GM18873 (cell line): ENCODE data around the gene PEAK3.
A peak's percentile ranks its signal among the peaks of the same experiment; 100 is the strongest.

Experiments used
- ATAC-seq: cut with Tn5 transposase; IDR thresholded peaks from one replicate; pipeline ENCODE4 v1.9.1; 2021; ENCODE audit warnings: mild to moderate bottlenecking, moderate library complexity, moderate number of reproducible peaks; ENCODE audit not compliant: unreplicated experiment, low FRiP score

The PEAK3 gene

GRCh38 chr19:2282062-2282861 is at the start of gene PEAK3:
PEAK3 (minus strand) TSS chr19:2282175; CDS start chr19:2280931, 1,244 bp downstream.
- ATAC-seq: no peak

GRCh38 chr19:2330632-2331284 is 48.8 kb upstream of the PEAK3 start:
- ATAC-seq: no peak

DNA sequence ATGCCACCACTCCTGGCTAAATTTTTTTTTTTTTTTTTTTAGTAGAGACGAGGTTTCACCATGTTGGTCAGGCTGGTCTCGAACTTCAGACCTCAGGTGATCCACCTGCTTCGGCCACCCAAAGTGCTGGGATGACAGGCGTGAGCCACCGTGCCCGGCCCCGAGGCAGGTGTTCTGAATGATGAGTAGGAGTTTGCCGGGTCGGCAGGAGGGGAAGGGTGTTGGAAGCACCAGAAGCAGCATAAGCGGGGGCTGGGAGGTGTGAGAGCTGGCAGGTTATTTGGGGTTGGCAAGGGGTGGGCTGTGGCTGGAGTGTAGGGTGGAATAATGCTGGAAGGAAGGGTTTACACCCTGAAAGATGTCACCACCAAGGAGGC is 48.3 kb upstream of the PEAK3 start:
- ATAC-seq: no peak

GRCh38 chr19:2329501-2329916 is 47.5 kb upstream of the PEAK3 start:
- ATAC-seq: no peak

- no peak for ATAC-seq
These were observed 47.1 kb upstream of the PEAK3 start for GRCh38 chr19:2329149-2329478.

GRCh38 chr19:2328401-2329148 is 46.6 kb upstream of the PEAK3 start, which contains the start of the genes LSM7 and SPPL2B:
LSM7 (minus strand) TSS chr19:2328586; CDS start chr19:2328566, 20 bp downstream.
SPPL2B (plus strand) TSS chr19:2328684; CDS start chr19:2328710, 26 bp downstream.
- ATAC-seq: peak; percentile 41

DNA sequence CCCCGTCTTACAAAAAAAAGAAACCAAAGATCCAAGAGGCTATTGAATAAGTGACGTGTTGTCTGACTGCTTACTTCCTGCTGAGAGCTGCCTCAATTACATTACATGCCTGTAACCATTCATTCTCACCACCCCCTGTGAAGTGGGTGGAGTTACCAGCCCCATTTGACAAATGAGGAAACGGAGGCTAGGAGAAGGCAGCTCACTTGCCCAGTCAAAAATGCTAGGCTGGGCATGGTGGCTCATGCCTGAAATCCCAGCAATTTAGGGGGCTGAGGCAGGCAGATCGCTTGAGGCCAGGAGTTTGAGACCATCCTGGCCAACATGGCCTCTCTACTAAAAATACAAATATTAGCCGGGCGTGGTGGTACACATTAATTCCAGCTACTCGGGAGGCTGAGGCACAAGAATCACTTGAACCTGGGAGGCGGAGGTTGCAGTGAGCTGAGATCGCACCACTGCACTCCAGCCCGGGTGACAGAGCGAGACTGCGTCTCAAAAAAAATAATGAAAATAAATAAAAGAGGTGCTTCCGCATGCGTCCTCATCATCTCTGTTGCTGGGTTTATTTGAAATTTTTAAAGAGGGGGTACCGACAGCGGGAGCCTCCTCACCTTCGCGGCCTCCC is 45.9 kb upstream of the PEAK3 start:
- peak; percentile 11 for ATAC-seq

DNA sequence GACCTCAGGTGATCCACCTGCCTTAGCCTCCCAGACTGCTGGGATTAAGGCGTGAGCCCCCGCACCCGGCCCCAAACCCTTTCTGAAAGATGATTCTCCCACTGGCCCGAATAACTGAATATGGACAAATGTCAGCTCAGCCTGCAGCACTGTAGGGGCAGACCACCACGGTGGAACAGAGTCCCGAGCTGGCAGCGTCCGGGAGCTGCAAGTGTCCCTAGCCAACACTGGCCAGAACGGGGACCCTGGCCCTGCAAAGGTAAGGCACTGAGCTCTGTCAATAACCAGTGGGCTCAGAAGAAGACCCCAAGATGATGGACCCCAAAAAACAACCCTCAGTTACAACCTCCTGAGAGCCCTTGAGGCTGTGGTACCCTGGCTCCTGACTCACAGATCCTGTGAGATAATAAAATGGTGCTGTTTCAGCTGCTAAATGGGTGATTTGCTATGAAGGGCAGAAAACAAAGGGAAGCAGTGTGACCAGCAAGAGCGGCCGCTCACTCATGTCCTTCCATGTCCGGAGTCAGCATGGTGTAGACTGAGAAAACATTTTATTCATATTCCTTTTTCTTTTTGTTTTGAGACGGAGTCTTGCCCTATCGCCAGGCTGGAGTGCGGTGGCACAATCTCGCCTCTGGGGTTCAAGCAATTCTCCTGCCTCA is 44.9 kb upstream of the PEAK3 start:
- no peak for ATAC-seq

DNA sequence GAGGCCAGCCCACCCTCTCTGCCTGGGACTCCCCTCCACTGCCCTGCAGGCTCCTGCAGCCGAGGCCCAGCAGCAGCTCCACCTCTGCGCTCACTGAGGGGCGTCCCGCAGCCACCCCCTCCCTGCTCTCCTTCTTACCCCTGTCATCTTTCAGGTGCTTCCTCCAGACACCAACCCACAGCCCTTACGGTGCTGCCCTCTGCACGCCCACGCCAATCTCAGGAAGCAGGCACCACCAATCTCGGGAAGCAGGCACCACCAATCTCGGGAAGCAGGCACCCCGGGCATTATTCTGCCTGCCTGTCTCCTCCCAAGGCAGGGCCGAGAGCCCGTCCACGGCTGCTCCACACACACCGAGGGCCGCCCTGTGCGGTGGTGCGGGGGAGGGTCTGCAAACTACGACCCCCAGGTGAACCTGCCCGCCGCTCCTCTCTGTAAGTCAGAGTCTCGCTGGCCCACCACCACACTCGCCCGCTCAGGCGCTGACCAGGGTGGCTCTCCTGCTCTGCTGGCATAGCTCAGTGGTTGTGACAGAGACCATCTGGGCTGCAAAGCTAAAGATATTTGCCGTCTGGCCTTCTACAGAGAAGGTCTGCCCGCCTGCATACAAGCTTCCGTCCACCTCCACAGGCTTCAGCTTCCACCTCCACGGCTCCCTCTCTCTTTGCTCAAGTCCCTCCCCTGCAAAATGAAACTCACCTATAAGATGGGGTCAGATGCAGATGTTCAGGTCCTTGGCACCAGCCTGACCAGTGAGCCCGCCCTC is 43.5 kb upstream of the PEAK3 start:
- no peak for ATAC-seq

DNA sequence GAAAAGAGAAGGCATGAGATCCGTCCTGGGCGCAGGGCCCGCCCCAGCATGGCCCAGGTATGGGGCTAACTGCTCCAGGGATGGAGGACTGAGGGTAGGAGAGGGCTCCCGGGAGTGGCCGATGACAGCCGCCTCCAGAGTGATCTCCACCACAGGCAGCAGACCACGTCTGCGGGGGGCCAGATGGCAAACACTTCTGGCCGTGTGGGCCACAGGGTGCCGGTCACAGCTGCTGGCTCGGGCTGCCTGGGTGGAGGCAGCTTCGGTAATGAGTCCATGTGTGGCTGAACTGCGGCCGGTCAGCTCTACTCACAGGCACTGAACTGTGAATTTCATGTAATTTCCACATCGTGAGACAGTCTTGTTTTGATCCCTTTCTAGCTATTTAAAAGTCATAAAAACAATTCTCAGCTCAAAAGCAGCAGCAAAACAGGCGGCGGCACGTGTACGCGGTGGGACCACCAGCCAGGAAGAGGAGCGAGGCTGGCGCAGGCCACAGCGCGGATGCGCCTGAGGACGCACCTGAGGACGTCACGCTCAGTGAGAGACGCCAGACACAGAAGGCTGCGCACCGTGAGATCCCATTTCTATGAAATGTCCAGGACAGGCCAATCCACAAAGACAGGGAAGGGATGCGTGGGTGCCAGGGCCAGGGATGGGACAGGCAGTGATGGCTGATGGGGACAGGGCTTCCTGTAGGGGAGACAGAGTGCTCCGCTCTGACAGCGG is 42.4 kb upstream of the PEAK3 start:
- no peak for ATAC-seq

GRCh38 chr19:2323707-2324106 is 41.7 kb upstream of the PEAK3 start:
- no peak for ATAC-seq

DNA sequence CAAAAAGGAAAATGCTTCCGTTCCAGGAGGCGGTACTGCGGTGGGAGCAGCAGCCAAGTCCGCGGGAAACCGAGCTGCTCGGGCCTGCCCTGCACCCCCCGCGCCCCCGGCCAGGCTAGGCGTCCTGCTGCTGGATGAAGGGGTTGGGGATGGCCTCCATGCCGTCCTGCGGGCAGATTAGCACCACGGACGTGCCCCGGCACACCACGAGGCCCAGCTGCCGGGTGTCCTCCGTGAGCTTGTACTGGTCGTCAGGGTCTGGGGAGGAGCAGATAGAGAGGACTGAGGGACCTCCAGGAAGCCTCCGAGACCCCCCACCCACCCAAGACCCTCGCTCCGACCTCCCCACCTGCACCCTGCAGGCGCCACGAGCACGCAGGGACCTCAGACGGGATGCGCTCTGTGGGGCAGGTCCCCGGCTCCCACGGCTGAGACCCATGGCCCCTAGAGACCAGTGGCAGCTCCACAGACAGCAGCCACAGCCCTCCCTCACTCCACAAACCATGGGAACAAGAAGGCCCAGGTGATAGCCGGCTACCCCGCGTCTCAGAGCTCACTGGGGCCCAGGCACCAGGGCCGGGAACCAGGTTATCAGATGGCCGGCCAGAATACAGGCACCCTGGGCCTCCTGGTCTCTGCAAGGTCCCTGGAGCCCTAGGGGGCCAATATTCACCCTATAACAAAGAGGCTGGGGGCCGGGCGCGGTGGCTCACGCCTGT is 39.7 kb upstream of the PEAK3 start:
- no peak for ATAC-seq

DNA sequence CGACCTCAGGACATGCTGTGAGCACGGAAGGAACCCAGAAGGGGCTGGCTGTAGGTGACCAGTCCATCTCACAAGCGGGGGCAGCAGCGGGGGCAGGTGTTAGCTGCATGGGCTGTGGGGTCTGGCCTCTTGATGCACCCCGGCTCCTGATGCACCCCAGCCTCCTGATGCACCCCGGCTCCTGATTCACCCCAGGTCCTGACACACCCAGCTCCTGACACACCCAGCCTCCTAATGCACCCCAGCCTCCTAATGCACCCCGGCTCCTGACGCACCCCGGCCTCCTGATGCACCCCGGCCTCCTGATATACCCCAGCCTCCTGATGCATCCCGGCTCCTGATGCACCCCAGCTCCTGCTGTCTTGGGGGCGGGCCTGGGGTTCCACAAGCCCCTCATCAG is 39.0 kb upstream of the PEAK3 start:
- ATAC-seq: no peak

GRCh38 chr19:2320049-2320448 is 38.1 kb upstream of the PEAK3 start:
- ATAC-seq: no peak

DNA sequence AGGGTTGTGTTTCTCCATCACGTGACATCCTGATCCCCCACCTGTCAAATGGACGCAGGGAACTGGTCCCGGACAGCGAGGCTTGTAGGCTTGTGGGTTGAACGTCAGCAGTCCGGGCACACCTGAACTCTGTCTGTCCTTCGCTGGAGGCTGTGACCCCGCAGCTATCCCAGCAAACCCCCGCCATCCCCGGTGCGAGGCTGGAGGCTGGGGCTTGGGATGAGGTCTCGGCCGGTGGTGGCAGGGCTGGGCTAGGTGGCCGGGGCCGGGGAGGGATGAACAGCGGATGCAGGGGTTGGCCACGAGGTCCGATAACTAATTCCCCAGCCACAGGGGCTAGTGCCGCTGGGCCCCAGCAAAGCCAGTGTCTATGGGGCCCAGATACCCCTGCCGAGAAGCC is 37.6 kb upstream of the PEAK3 start:
- no peak for ATAC-seq

DNA sequence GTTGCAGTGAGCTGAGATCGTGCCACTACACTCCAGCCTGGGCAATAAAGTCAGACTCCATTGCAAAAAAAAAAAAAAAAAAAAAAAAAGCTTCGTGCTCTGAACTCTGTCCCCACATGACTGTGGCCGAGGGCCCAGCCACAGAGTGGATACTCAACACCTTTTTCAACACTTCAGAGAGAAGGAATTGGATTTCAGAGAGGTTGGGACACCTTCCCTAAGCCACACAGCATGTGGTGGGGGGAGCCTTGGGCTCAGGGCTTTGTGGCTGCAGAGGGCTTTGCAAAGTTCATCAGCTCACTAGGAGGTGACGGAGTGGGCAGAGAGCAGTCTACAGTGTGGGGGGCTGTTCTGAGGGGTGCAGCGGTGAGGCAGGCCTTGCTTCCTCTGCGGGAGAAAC is 36.9 kb upstream of the PEAK3 start:
- ATAC-seq: no peak

GRCh38 chr19:2317756-2318155 is 35.8 kb upstream of the PEAK3 start:
- ATAC-seq: no peak

DNA sequence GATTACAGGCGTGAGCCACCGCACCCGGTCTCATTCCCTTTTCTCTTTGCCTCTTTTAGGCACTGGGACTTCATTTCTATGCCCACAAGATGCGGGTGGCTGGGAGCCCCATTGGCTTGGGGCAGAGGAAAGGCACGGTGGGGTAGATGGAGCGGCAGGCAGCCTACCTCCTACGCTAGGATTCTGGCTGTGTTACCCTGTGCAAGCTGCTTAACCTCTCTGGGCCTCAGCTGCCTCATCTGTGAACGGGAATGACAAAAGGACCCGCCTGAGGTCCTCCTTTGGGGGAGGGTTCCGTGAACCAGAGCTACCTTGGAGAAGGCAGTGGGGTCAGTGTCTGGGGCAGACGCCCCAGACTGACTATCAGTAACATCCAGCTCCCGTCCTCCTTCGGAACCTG is 35.3 kb upstream of the PEAK3 start:
- ATAC-seq: no peak
